Stimulated activated CD8-positive, alpha-beta memory T cell treated with anti-CD3 and anti-CD28 coated beads, Interleukin-4, amount 100 ng/mL, for 1 hour (primary cell): ENCODE results near the gene INS.

Experiments used
- DNase-seq, 2 donors: peaks; one replicate each; pipeline ENCODE4 v3.0.0-alpha.2; 2020; ENCODE audit warnings: low read depth in 2 of 2, low spot score in 1 of 2

Gene INS

GRCh38 chr11:2160736-2161259 is at the start of gene INS:
Gene INS (minus strand): TSS chr11:2161209. CDS start chr11:2160971, 238 bp downstream.
- no peak for DNase-seq

DNA sequence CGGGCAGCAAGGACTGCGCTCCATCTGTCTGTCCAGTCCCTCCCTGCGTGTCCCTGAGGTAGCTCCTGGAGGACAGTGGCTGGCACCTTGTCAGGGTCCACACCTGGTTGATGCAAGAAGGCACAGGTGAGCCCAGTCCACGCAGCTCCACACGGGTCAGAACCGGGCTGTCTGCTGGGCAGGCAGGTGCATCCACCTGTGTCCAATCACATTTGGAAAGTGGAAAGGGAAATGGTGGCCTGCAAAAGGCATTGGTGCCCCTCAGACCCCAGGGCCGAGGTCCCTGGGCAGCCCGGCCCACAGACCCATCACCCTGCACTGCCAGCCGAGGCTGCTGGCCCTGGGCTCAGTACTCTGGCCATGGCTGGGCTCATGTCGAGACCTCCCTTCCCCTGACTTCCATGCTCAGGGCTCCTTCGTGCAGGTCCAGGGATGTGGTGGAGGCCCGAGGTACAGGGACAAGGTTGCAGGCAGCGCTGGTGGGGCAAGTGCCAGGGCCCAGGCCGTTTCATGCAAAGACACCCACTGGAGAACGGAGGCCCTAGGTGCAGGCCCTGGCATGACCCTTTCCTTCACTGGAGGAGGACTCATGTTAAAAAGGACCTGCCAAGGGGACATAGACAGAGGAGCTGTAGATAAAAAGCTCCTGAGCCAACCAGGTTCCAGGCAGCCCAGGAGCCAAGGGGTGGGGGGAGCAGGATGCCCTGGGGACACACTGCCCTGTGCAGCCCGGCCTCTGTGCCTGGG is 49.5 kb upstream of the INS start:
- DNase-seq: no peak

DNA sequence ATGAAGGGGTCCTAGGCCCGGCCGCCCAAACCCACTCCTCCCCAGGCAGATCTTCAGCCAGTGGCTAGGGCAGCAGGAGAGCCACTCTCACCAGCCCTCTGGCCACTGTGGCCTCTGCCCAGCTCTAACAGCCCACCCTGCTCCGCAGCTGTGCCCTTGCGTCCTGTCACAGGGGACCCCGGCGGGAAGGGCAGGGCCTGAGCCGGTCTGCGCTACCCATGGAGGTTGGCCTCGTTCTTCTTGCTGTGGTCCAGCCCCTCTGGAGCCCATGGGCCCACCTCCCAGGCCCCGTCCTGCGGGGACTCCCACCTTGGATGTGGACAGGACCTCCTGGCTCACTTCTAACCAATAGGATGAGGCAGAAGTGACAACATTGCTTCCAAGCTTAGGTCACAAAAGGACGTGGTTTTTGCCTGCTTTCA is 48.9 kb upstream of the INS start:
- DNase-seq: no peak

GRCh38 chr11:2209370-2209801 is 48.4 kb upstream of the INS start:
- DNase-seq: no peak

DNA sequence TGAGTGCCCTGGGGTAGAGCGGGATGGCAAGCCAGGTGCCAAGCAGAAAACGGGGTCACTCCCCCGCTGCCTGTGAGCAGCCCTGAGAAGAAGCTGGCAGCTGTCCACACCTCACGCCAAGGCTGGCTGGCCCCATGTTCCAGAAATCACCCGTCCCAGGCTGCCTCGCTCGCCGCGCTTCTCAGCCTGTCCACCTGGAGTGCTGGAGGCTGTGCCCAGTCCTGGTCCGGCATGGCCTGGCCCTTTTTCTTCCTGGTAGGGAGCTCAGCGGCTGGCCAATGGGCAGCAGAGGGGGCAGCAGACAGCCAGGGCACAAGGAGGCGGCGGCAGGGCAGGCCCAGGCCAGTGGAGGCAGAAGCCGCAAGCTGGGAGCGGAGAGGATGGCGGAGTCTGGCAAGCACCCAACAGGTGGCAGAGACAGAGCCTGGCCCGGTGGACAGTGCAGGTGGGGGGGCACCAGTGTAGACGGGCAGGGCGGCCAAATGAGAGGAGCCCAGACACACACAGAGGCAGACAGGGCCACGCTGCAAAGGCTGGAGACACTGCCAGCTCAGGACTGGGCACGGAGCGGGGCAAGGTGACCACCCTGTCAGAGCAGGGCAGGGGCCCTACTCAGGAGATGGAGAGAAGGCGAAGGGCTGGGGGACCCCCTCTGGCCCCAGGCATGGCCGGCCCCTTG is 47.8 kb upstream of the INS start:
- DNase-seq: no peak

DNA sequence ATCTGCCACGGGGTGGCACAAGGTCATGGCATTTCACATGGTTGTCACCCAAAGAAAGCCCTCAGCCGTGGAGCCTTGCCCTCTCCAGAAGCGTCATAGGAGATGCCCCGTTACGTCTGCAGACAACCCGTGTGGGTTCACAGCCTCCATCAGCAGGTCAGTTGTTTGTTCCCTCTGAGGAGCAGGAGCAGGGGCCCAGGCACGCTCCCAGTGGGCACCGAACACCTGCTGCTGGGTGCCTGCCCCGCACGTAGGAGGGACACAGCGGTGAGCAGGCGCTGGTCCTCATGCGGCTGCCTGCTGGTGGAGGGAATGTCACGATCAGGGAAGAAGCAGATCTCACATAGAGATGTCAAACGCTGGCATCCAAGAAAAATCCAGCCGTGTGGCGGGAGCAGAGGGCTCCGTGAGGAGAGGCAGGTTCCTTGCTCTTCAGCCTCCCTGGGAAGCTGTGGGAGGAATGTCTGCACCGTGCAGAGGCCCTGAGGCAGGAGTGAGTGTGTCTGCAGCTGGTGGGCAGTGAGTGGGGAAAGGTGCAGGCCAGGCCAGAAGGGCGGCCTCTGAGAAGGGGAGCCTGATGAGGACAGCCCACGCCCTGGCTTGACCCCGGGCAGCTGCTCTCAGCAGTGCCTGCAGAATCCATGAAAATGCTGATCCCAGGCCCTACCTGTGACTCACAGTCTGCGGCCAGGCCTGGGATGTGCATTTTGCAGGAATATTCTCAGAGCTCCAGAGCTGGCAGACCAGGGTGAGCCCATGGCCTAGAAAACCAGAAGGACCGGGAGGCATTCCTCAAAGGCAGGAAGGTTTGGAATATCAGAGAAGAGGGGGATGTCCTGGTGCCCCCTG is 47.0 kb upstream of the INS start:
- no peak for DNase-seq

GRCh38 chr11:2207212-2207611 is 46.2 kb upstream of the INS start:
- no peak for DNase-seq

- DNase-seq: no peak
Observed at GRCh38 chr11:2205981-2206690, 45.1 kb upstream of the INS start.

- DNase-seq: no peak
Observed at GRCh38 chr11:2205214-2205720, 44.3 kb upstream of the INS start.

DNA sequence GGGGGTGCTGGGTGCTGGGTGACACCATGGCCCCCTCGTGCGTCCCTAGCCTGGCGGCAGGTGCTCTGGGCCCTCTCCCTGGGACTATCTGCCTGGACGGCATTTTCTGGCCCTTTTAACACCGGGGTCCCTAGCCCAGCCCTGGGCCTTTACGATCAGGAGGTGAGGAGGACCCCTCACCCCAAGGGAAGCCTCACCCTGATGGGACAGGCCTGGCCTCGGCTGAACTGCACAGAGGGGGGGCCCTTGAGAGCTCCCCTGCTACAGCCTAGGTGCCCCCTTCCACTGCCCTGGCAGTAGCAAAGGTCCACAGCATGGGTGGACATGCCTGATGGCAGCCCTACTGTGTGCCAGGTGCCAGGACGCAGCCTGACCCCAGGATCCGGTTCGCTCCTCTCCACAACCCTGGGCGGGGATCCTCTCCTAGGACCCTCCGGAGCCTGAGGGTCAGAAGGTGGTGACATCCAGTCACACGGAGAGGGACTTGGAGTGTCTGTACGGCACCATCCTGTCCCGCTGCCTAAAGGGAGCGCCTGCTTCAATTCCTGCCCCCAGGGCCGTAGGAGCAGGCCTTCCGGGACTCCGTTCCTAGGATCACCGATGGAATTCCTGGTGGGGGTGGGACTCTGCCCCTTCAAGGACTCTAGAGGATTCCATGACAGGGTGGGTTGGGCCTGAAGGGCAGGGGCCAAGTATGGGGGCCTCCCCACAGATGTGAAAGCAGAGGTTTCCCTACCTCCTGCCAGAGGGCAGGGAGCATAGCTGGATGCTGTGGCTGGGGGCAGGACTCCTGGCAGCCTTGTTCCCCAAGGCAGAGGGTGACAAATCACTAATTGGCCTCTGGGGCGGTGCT is 43.6 kb upstream of the INS start:
- DNase-seq: no peak

- DNase-seq: no peak
Observed at GRCh38 chr11:2203440-2204259, 42.6 kb upstream of the INS start.

- DNase-seq: no peak
Observed at GRCh38 chr11:2202900-2203439, 42.0 kb upstream of the INS start.

GRCh38 chr11:2202071-2202899 is 41.3 kb upstream of the INS start:
- DNase-seq: no peak

- no peak for DNase-seq
Observed at GRCh38 chr11:2201542-2201941, 40.5 kb upstream of the INS start.

DNA sequence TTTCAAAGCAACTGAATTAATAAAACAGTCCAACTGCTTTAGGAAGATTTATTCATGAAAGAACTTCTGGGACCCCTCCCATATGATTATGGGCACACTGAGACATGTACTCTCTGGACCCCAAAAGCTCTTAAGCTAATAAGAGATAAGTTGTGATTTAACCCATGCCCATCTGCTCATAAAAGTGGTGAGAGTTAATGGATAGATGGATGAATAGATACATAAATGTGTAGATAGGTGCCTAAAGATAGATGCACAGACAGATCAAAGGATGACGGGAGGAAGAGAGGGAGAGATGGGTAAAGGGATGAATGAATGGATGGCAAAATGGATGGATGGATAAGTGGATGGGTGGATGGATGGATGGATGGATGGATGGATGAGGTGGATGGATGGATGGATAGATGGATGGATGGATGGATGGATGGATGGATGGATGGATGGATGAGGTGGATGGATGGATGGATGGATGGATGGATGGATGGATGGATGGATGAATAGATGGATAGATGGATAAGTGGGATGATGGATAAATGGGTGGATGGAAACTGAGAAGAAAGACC is 40.0 kb upstream of the INS start:
- DNase-seq: no peak

DNA sequence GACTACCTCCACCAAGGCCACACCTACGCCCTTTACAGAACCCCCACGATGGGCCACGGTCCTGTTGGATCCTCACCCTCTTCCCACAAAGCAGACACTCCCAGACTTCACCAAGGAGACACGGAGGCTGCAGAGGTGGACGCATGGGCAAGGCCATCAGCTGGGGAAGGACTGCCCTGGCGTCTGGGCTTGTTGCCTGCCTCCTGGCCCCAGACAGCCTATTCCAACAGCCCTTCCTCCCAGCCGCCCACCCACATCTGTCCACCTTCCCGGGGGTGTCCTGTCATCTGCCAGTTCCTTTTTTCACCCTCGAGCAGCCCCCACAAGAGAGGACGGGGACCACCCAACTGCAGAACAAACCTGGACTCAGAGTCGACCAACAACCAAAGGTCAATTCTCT is 39.5 kb upstream of the INS start:
- no peak for DNase-seq
